Mucosa of descending colon (tissue), 3 donors: ENCODE results near the gene SND1. TPM values are rescaled to one million over a fixed set of nuclear protein-coding genes. Genes with fewer than 3 reads are reported as not detected.
A peak's percentile ranks its signal among the peaks of the same experiment; 100 is the strongest.

ENCODE experiments used
- ATAC-seq: fragments of 200-7000 bp; cut with Tn5 transposase; one replicate; pipeline ENCODE4 v1.9.1; 2020; ENCODE audit warnings: mild to moderate bottlenecking, moderate library complexity
- DNase-seq, 3 donors: peaks; one replicate each; pipeline ENCODE4 v3.0.0-alpha.2; 2020
- H3K36me3 ChIP-seq: fragments of 200-600 bp; one replicate; pipeline ENCODE4 v1.8.0; 2021; ENCODE audit warnings: low read depth, mild to moderate bottlenecking
- H3K4me1 ChIP-seq: fragments of 200-600 bp; one replicate; pipeline ENCODE4 v1.8.0; 2021; ENCODE audit warnings: low read depth, mild to moderate bottlenecking
- H3K4me3 ChIP-seq: fragments of 200-600 bp; one replicate; pipeline ENCODE4 v1.8.0; 2021; ENCODE audit warnings: mild to moderate bottlenecking
- H3K9me3 ChIP-seq: fragments of 200-600 bp; one replicate; pipeline ENCODE4 v1.8.0; 2021; ENCODE audit warnings: mild to moderate bottlenecking
- CTCF ChIP-seq: fragments of 200-600 bp; IDR thresholded peaks from one replicate; pipeline ENCODE4 v1.8.0; 2022; ENCODE audit warnings: antibody characterized with exemption, mild to moderate bottlenecking
- intact Hi-C, 2 donors: fragments of 100-400 bp; cut with DNase I in 1 of 2; cut with micrococcal nuclease in 1 of 2; formaldehyde crosslinking; loops; one replicate each; pipeline versions ENCODE4 v1.11.0 to v1.11.1; 2022; cut with DNase I, micrococcal nuclease
- total RNA-seq, 3 donors: library from RNA; stranded (reverse); fragmentation: NEBNext Ultra II Directional in 2 of 3; extraction: Animal tissue kit (Norgen Biotek cat#: 25700) in 2 of 3; gene quantifications; one replicate each; pipeline versions ENCODE4 v1.2.1 to v1.2.4, GENCODE V29; 2021 to 2023
- donor health status: DM: no; HTN: no; CAD: no; lungs with moderate emphysema.
- donor health status: DM: no; HTN: no; CAD: no.
- donor health status: DM: no; HTN: yes; CAD: no.

Gene SND1
- total RNA-seq, 3 donors from 2014 or later, result 99.0 to 131 (median 106) TPM

- H3K9me3 ChIP-seq, result no peaks in the 10 kb centered on the region
- TF ChIP-seq CTCF, result no peak
- intact Hi-C loops, result no loop called here
- no peaks in the 10 kb centered on the region for H3K4me1 ChIP-seq
- H3K4me3 ChIP-seq, result no peak overlapping the region
- no peak for DNase-seq
- ATAC-seq, result peak; percentile 36
- no peaks in the 10 kb centered on the region for H3K36me3 ChIP-seq
Measured at GRCh38 chr7:128110641-128111364, 458.8 kb downstream of the SND1 start.

GRCh38 chr7:128112018-128112780 is 460.2 kb downstream of the SND1 start:
- DNase-seq, result no peak
- intact Hi-C loops, result no loop called here
- peak; percentile 6 for ATAC-seq
- TF ChIP-seq CTCF, result no peak
- Histone ChIP-seq H3K4me3 (no peak overlapping the region), H3K4me1 (no peaks in the 10 kb centered on the region), H3K36me3 (no peaks in the 10 kb centered on the region), H3K9me3 (no peaks in the 10 kb centered on the region)

GRCh38 chr7:128112781-128113221 is 460.8 kb downstream of the SND1 start:
- DNase-seq (no peak), ATAC-seq (peak; percentile 7)
- H3K36me3 ChIP-seq, result no peaks in the 10 kb centered on the region
- no peak overlapping the region for H3K4me3 ChIP-seq
- no peaks in the 10 kb centered on the region for H3K9me3 ChIP-seq
- intact Hi-C loops, result no loop called here
- no peak for TF ChIP-seq CTCF
- no peaks in the 10 kb centered on the region for H3K4me1 ChIP-seq

GRCh38 chr7:128113839-128114238 is 461.8 kb downstream of the SND1 start:
- TF ChIP-seq CTCF, result no peak

GRCh38 chr7:128114806-128115205 is 462.8 kb downstream of the SND1 start:
- Histone ChIP-seq H3K4me1 (no peaks in the 10 kb centered on the region), H3K9me3 (no peaks in the 10 kb centered on the region), H3K4me3 (no peak overlapping the region), H3K36me3 (no peaks in the 10 kb centered on the region)
- ATAC-seq, result no peak
- no peak for DNase-seq
- intact Hi-C loops, result no loop called here
- no peak for TF ChIP-seq CTCF

More at GRCh38 chr7:128113839-128114238, 461.8 kb downstream of the SND1 start:
- intact Hi-C loops, result no loop called here
- DNase-seq, result no peak
- Histone ChIP-seq H3K36me3 (no peaks in the 10 kb centered on the region), H3K4me1 (no peaks in the 10 kb centered on the region), H3K4me3 (no peak overlapping the region), H3K9me3 (no peaks in the 10 kb centered on the region)
- ATAC-seq, result no peak
